Endothelial cell of umbilical vein (primary cell): ENCODE measurements around the gene VKORC1. TPM values are rescaled to one million over a fixed set of nuclear protein-coding genes. Genes with fewer than 3 reads are reported as not detected.

Source experiments
- BruUV-seq: library from RNA; stranded (reverse); fragments of 400-500 nt; replicated peaks from 2 replicates; lab custom pipeline; 2021; lab: Mats Ljungman, UMichigan
- CTCF ChIA-PET: fragments of 300-600, 350-600 bp; sonication (Branson Sonifier 250); formaldehyde crosslinking; loops from one replicate; lab custom pipeline; 2021; ENCODE audit warnings: antibody characterized with exemption, inconsistent platforms; lab: Charles Lee
- POLR2A ChIA-PET: fragments of 300-600, 350-600 bp; sonication (Branson Sonifier 250); formaldehyde crosslinking; loops from one replicate; lab custom pipeline; 2021; ENCODE audit warnings: antibody characterized with exemption, inconsistent platforms; lab: Charles Lee
- DNase-seq: peaks from one replicate; pipeline ENCODE4 v3.0.0-alpha.2; 2011; ENCODE audit warnings: low read depth, low spot score
- FAIRE-seq: peaks from 2 replicates; lab custom pipeline; 2011; peaks lifted over from hg19 to GRCh38; lab: Jason Lieb, UNC
- H2AFZ ChIP-seq: 2 replicates; pipeline ENCODE4 v1.6.0; 2012; ENCODE audit warnings: low read depth, low read length, control low read depth, inconsistent platforms
- H3K27ac ChIP-seq: 2 replicates; pipeline ENCODE4 v1.5.1; 2011; ENCODE audit warnings: low read depth, mild to moderate bottlenecking, control low read depth, low read length, moderate library complexity; ENCODE audit not compliant: insufficient read depth
- H3K27me3 ChIP-seq, 2 experiments: 2 replicates each; pipeline versions ENCODE4 v1.6.0 to v1.6.1; 2011; ENCODE audit warnings: low read length in 2 of 2, mixed read lengths in 1 of 2; ENCODE audit not compliant: control insufficient read depth in 2 of 2, insufficient read depth in 2 of 2
- H3K36me3 ChIP-seq, 2 experiments: 2 replicates in 1 of 2; 3 replicates in 1 of 2; pipeline ENCODE4 v1.5.1; 2011; ENCODE audit warnings: low read length in 2 of 2, mild to moderate bottlenecking in 1 of 2, moderate library complexity in 1 of 2; ENCODE audit not compliant: control insufficient read depth in 2 of 2, insufficient read depth in 2 of 2; ENCODE audit errors: extremely low read depth in 1 of 2
- H3K4me1 ChIP-seq: 3 replicates; pipeline ENCODE4 v1.5.1; 2011; ENCODE audit warnings: mild to moderate bottlenecking, low read length; ENCODE audit not compliant: control insufficient read depth, insufficient read depth; ENCODE audit errors: extremely low read depth
- H3K4me2 ChIP-seq: 2 replicates; pipeline ENCODE4 v1.6.1; 2011; ENCODE audit warnings: low read length, control low read depth, mixed read lengths; ENCODE audit not compliant: insufficient read depth
- H3K4me3 ChIP-seq, 3 experiments: fragments of 200-600 bp in 1 of 3; sonication (generic), shearing (Covaris generic) in 1 of 3; replicated peaks in 1 of 3; 2 replicates each; pipeline ENCODE4 v1.5.1; 2011 to 2016; ENCODE audit warnings: control low read depth in 3 of 3, low read length in 3 of 3, mild to moderate bottlenecking in 2 of 3, inconsistent platforms in 1 of 3, low read depth in 1 of 3, moderate library complexity in 1 of 3; ENCODE audit not compliant: insufficient read depth in 1 of 3
- H3K79me2 ChIP-seq: 2 replicates; pipeline ENCODE4 v1.6.0; 2012; ENCODE audit warnings: low read length, inconsistent platforms; ENCODE audit not compliant: control insufficient read depth, insufficient read depth
- H3K9ac ChIP-seq: replicated peaks from 2 replicates; pipeline ENCODE3; 2011; ENCODE audit warnings: low read length, control low read depth; ENCODE audit not compliant: insufficient read depth; ENCODE audit errors: extremely low read depth
- H3K9me1 ChIP-seq: replicated peaks from 3 replicates; pipeline ENCODE4 v1.6.0; 2011; ENCODE audit warnings: mild to moderate bottlenecking, low read length; ENCODE audit not compliant: control insufficient read depth, insufficient read depth; ENCODE audit errors: extremely low read depth
- H3K9me3 ChIP-seq: replicated peaks from 2 replicates; pipeline ENCODE4 v1.5.1; 2012; ENCODE audit warnings: low read length, inconsistent platforms; ENCODE audit not compliant: control insufficient read depth, insufficient read depth
- H4K20me1 ChIP-seq: replicated peaks from 2 replicates; pipeline ENCODE3; 2011; ENCODE audit warnings: mild to moderate bottlenecking, low read length; ENCODE audit not compliant: control insufficient read depth, insufficient read depth; ENCODE audit errors: extremely low read depth
- EZH2 ChIP-seq: IDR thresholded peaks from 2 replicates; pipeline ENCODE4 v1.6.1; 2012; ENCODE audit warnings: borderline replicate concordance, low read depth, mild to moderate bottlenecking, moderate library complexity, low read length, inconsistent platforms; ENCODE audit not compliant: severe bottlenecking
- FOS ChIP-seq: IDR thresholded peaks from 2 replicates; pipeline ENCODE4 v1.6.1; 2011; ENCODE audit warnings: mild to moderate bottlenecking, low read length, moderate library complexity, borderline replicate concordance; ENCODE audit not compliant: insufficient read depth
- GATA2 ChIP-seq: IDR thresholded peaks from 2 replicates; pipeline ENCODE4 v1.7.0; 2011; ENCODE audit warnings: low read depth, mild to moderate bottlenecking, moderate library complexity, mixed read lengths, low read length; ENCODE audit not compliant: insufficient read length, insufficient read depth
- JUN ChIP-seq: IDR thresholded peaks from 2 replicates; pipeline ENCODE4 v1.6.1; 2011; ENCODE audit warnings: borderline replicate concordance, low read depth; ENCODE audit not compliant: insufficient read length, insufficient read depth
- MYC ChIP-seq: IDR thresholded peaks from one replicate; pipeline ENCODE4 v1.6.1; 2011; ENCODE audit warnings: mild to moderate bottlenecking, low read depth, low read length
- POLR2A ChIP-seq: IDR thresholded peaks from 2 replicates; pipeline ENCODE4 v1.6.1; 2012; ENCODE audit warnings: low read depth, mild to moderate bottlenecking, control low read depth, low read length
- POLR2AphosphoS5 ChIP-seq: IDR thresholded peaks from 2 replicates; pipeline ENCODE4 v1.6.1; 2012; ENCODE audit warnings: low read depth, mild to moderate bottlenecking, control low read depth, low read length, moderate library complexity; ENCODE audit not compliant: insufficient read depth
- dilution Hi-C: fragments of 300-500 bp; cut with MboI; formaldehyde crosslinking; loops from one replicate; pipeline ENCODE4 v1.15.0; 2019; ENCODE audit warnings: low sequenced_read_pairs; ENCODE audit not compliant: extremely low pct_ligation_motif_present
- intact Hi-C: fragments of 100-400 bp; cut with micrococcal nuclease; formaldehyde crosslinking; loops from one replicate; pipeline ENCODE4 v1.10.0; 2022
- polyA plus RNA-seq, 4 experiments: library from polyadenylated mRNA; depleted of rRNA in 3 of 4; stranded (reverse) in 3 of 4; unstranded in 1 of 4; fragments of >200 nt; gene quantifications; 2 replicates each; pipeline versions ENCODE4 v1.2.1 to v1.2.3, GENCODE V29; 2011 to 2012; ENCODE audit warnings: missing spikeins in 1 of 4
- total RNA-seq: library from RNA; stranded (reverse); gene quantifications from 2 replicates; pipeline ENCODE4 v1.2.3, GENCODE V29; 2021
- TF ChIP-seq, protein P1 (sequence below): IDR thresholded peaks from 2 replicates; pipeline ENCODE4 v1.6.1; 2011; ENCODE audit not compliant: insufficient read depth, insufficient read length
- TF ChIP-seq, protein P2 (sequence below), 2 donors: IDR thresholded peaks; 1 replicate in 1 of 2; 2 replicates in 1 of 2; pipeline ENCODE4 v1.5.1; 2011; ENCODE audit warnings: low read length in 2 of 2, mild to moderate bottlenecking in 2 of 2, moderate library complexity in 2 of 2, control low read depth in 1 of 2, inconsistent platforms in 1 of 2, low read depth in 1 of 2; ENCODE audit not compliant: insufficient read depth in 1 of 2; ENCODE audit errors: extremely low read depth in 1 of 2

The VKORC1 gene
- total and polyA plus RNA-seq, 2 donors (not counting 3 experiments of a cell fraction or from before 2014, with no cell fraction given): 93.5 to 586 TPM

DNA sequence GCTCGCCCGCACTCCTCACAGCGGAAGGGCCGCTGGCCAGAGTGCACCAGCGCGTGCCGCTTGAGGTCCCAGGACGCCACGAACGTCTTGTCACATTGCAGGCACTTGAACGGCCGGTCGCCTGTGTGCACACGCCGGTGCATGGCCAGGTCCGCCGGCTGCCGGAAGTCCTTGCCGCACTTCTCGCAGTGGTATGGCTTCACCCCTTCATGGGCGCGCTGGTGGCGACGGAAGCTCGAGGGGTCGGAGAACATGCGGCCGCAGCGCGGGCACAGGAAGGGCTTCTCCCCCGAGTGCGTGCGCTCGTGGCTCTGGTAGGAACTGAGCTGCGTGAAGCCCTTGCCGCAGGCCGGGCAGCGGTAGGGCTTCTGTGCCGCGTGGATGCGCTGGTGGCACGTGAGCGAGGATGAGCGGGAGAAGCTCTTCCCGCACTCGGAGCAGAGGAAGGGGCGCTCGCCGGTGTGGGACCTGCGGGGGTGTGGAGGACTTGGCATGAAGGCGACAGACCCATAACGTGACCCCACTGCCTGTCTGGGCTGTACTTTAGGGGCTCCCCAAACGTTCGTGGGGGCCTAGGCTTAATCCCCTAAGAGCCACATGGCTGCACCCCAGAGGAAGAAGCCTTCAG lies 32.7 kb downstream of the VKORC1 start:
- H3K4me3 ChIP-seq: no peak overlapping the region
- no peak overlapping the region for H3K27ac ChIP-seq
- no peak overlapping the region for H3K9ac ChIP-seq
- no TSS peak for BruUV-seq
- peaks cover 5% of the 10 kb centered on the region for H3K79me2 ChIP-seq
- CTCF ChIA-PET: no interaction called here
- peaks cover 10% of the 10 kb centered on the region for H3K4me1 ChIP-seq
- no peaks in the 10 kb centered on the region for H3K27me3 ChIP-seq
- no peak overlapping the region for H3K4me2 ChIP-seq
- H2AFZ ChIP-seq: no peak overlapping the region
- H3K36me3 ChIP-seq: peaks cover 0 to 19% of the 10 kb centered on the region in 2 experiments
- no peaks in the 10 kb centered on the region for H3K9me3 ChIP-seq
- intact Hi-C loops: no loop called here
- dilution Hi-C loops: no loop called here
- FAIRE-seq: no peak
- H3K9me1 ChIP-seq: no peaks in the 10 kb centered on the region
- H4K20me1 ChIP-seq: no peaks in the 10 kb centered on the region
- POLR2A ChIA-PET: no interaction called here
- no peak for DNase-seq
- TF ChIP-seq GATA2: no peak
- no peak for TF ChIP-seq JUN
- no peak for TF ChIP-seq FOS
- TF ChIP-seq, protein P1, sequence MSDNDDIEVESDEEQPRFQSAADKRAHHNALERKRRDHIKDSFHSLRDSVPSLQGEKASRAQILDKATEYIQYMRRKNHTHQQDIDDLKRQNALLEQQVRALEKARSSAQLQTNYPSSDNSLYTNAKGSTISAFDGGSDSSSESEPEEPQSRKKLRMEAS: no peak
- TF ChIP-seq, protein P2, sequence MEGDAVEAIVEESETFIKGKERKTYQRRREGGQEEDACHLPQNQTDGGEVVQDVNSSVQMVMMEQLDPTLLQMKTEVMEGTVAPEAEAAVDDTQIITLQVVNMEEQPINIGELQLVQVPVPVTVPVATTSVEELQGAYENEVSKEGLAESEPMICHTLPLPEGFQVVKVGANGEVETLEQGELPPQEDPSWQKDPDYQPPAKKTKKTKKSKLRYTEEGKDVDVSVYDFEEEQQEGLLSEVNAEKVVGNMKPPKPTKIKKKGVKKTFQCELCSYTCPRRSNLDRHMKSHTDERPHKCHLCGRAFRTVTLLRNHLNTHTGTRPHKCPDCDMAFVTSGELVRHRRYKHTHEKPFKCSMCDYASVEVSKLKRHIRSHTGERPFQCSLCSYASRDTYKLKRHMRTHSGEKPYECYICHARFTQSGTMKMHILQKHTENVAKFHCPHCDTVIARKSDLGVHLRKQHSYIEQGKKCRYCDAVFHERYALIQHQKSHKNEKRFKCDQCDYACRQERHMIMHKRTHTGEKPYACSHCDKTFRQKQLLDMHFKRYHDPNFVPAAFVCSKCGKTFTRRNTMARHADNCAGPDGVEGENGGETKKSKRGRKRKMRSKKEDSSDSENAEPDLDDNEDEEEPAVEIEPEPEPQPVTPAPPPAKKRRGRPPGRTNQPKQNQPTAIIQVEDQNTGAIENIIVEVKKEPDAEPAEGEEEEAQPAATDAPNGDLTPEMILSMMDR (IDR thresholded peaks at IDR 0.05; ENCODE audit: extremely low read depth in 1 of 2, insufficient read depth in 1 of 2, low read depth in 1 of 2, low read length in 2 of 2): no peak
- TF ChIP-seq POLR2AphosphoS5: no peak
- no peak for TF ChIP-seq MYC
- TF ChIP-seq EZH2: no peak
- TF ChIP-seq POLR2A: no peak
